SU-DHL-6 (cell line): ENCODE data around the gene PRR30.

ENCODE experiments used
- H2AFZ ChIP-seq: fragments of 200-600 bp; sonication (generic); 2 replicates; pipeline ENCODE4 v1.6.1; 2014; ENCODE audit warnings: low read depth, mild to moderate bottlenecking, moderate library complexity, mixed read lengths, antibody characterized with exemption, low read length; ENCODE audit not compliant: severe bottlenecking
- H3F3A ChIP-seq: fragments of 200-600 bp; shearing (Covaris generic); 2 replicates; pipeline ENCODE4 v1.6.0; 2016; ENCODE audit warnings: antibody characterized with exemption, mild to moderate bottlenecking; ENCODE audit not compliant: insufficient read depth
- H3K27ac ChIP-seq: fragments of 200-600 bp; sonication (generic); 2 replicates; pipeline ENCODE4 v1.5.1; 2016; ENCODE audit warnings: low read depth, mild to moderate bottlenecking, low read length, moderate library complexity, mixed read lengths
- H3K27me3 ChIP-seq: fragments of 200-600 bp; sonication (generic), shearing (Covaris generic); 2 replicates; pipeline ENCODE4 v1.6.0; 2014; ENCODE audit warnings: mild to moderate bottlenecking, low read length
- H3K36me3 ChIP-seq: fragments of 200-600 bp; sonication (generic); 2 replicates; pipeline ENCODE4 v1.6.1; 2014; ENCODE audit warnings: mild to moderate bottlenecking, low read length, mixed read lengths
- H3K4me2 ChIP-seq: fragments of 300-600, 200-600 bp; shearing (Covaris generic), sonication (generic); 2 replicates; pipeline ENCODE4 v1.6.0; 2014; ENCODE audit warnings: low read length, low read depth, mild to moderate bottlenecking; ENCODE audit not compliant: poor library complexity, severe bottlenecking
- H3K4me3 ChIP-seq: fragments of 200-600 bp; sonication (generic); 2 replicates; pipeline ENCODE4 v1.5.1; 2014; ENCODE audit warnings: antibody characterized with exemption, low read length, mild to moderate bottlenecking, mixed read lengths; ENCODE audit not compliant: insufficient read depth, poor library complexity, severe bottlenecking
- H3K79me2 ChIP-seq: fragments of 200-600 bp; sonication (generic); 2 replicates; pipeline ENCODE4 v1.6.1; 2014; ENCODE audit warnings: mild to moderate bottlenecking, low read length, moderate library complexity; ENCODE audit not compliant: insufficient read depth
- H3K9ac ChIP-seq: fragments of 200-600 bp; sonication (generic); 2 replicates; pipeline ENCODE4 v1.7.0; 2014; ENCODE audit warnings: mild to moderate bottlenecking, low read length
- H3K9me2 ChIP-seq: fragments of 200-600 bp; sonication (generic); replicated peaks from 2 replicates; pipeline ENCODE4 v1.6.1; 2014; ENCODE audit warnings: low read length; ENCODE audit not compliant: insufficient read depth
- H3K9me3 ChIP-seq: fragments of 200-600 bp; sonication (generic); 2 replicates; pipeline ENCODE4 v1.6.1; 2014; ENCODE audit warnings: low read length, mixed read lengths; ENCODE audit not compliant: insufficient read depth
- H4K20me1 ChIP-seq: fragments of 200-600 bp; sonication (generic); 2 replicates; pipeline ENCODE4 v1.6.1; 2014; ENCODE audit warnings: low read depth, mild to moderate bottlenecking, antibody characterized with exemption, low read length, moderate library complexity, mixed read lengths
- EZH2phosphoT487 ChIP-seq: fragments of 200-600 bp; sonication (generic), shearing (Covaris generic); conservative IDR thresholded peaks from 2 replicates; pipeline ENCODE4 v1.6.1; 2018; ENCODE audit warnings: mild to moderate bottlenecking, antibody characterized with exemption, low read length, moderate library complexity, mixed read lengths
- TF ChIP-seq, protein P1 (sequence below): fragments of 200-600 bp; sonication (generic); IDR thresholded peaks from one replicate; pipeline ENCODE4 v1.5.1; 2017; ENCODE audit warnings: antibody characterized with exemption, mild to moderate bottlenecking, low read length, moderate library complexity; ENCODE audit not compliant: insufficient read depth, poor library complexity, severe bottlenecking

Gene PRR30

DNA sequence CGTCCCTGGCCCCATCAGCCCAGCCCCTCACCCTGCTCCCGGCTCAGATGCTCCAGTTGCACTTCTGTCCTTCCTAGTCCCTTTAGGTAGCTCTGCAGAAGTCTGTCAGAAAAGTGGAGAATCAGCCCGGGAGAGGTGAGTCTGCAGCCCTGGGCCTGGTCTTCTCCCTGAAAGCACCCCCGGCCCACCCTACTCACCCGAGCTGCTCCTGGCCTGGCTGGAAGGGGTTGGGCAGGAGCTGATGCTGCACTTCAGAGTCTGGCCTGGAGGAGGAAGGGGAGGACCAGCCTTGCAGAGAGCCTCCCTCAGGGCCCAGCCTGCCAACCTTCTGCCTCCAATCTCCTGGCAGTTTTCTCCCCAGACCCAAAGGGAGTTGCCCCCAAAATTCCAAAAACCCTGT lies 36.9 kb downstream of the PRR30 start:
- H3K27me3 ChIP-seq, result no peaks in the 10 kb centered on the region
- H3K27ac ChIP-seq, result no peak overlapping the region
- no peaks in the 10 kb centered on the region for H3K36me3 ChIP-seq
- no peaks in the 10 kb centered on the region for H3K79me2 ChIP-seq
- H3K9me3 ChIP-seq, result no peaks in the 10 kb centered on the region
- H3K9ac ChIP-seq, result no peak overlapping the region
- no peak overlapping the region for H3K4me3 ChIP-seq
- TF ChIP-seq, protein P1, sequence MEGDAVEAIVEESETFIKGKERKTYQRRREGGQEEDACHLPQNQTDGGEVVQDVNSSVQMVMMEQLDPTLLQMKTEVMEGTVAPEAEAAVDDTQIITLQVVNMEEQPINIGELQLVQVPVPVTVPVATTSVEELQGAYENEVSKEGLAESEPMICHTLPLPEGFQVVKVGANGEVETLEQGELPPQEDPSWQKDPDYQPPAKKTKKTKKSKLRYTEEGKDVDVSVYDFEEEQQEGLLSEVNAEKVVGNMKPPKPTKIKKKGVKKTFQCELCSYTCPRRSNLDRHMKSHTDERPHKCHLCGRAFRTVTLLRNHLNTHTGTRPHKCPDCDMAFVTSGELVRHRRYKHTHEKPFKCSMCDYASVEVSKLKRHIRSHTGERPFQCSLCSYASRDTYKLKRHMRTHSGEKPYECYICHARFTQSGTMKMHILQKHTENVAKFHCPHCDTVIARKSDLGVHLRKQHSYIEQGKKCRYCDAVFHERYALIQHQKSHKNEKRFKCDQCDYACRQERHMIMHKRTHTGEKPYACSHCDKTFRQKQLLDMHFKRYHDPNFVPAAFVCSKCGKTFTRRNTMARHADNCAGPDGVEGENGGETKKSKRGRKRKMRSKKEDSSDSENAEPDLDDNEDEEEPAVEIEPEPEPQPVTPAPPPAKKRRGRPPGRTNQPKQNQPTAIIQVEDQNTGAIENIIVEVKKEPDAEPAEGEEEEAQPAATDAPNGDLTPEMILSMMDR, result no peak
- no peak for TF ChIP-seq EZH2phosphoT487
- H3K9me2 ChIP-seq, result no peaks in the 10 kb centered on the region
- H3K4me2 ChIP-seq, result no peak overlapping the region
- H4K20me1 ChIP-seq, result no peaks in the 10 kb centered on the region
- no peaks in the 10 kb centered on the region for H3F3A ChIP-seq
- H2AFZ ChIP-seq, result no peak overlapping the region

DNA sequence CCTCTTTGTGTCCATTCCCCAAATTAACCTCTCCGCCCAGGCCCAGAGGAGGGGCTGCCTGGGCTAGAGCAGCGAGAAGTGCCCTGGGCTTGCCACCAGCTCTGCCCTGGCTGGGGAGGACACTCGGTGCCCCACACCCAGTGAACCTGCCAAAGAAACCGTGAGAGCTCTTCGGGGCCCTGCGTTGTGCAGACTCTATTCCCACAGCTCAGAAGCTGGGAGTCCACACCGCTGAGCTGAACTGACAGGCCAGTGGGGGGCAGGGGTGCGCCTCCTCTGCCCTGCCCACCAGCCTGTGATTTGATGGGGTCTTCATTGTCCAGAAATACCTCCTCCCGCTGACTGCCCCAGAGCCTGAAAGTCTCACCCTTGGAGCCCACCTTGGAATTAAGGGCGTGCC lies 39.2 kb downstream of the PRR30 start:
- H4K20me1 ChIP-seq, result no peaks in the 10 kb centered on the region
- TF ChIP-seq EZH2phosphoT487, result no peak
- TF ChIP-seq, protein P1, result no peak
- no peak overlapping the region for H3K9ac ChIP-seq
- H3K4me3 ChIP-seq, result no peak overlapping the region
- no peak overlapping the region for H3K27ac ChIP-seq
- H3K27me3 ChIP-seq, result no peaks in the 10 kb centered on the region
- H2AFZ ChIP-seq, result no peak overlapping the region
- no peak overlapping the region for H3K4me2 ChIP-seq
- no peaks in the 10 kb centered on the region for H3K36me3 ChIP-seq
- no peaks in the 10 kb centered on the region for H3K9me2 ChIP-seq
- H3F3A ChIP-seq, result no peaks in the 10 kb centered on the region
- H3K79me2 ChIP-seq, result no peaks in the 10 kb centered on the region
- H3K9me3 ChIP-seq, result no peaks in the 10 kb centered on the region

DNA sequence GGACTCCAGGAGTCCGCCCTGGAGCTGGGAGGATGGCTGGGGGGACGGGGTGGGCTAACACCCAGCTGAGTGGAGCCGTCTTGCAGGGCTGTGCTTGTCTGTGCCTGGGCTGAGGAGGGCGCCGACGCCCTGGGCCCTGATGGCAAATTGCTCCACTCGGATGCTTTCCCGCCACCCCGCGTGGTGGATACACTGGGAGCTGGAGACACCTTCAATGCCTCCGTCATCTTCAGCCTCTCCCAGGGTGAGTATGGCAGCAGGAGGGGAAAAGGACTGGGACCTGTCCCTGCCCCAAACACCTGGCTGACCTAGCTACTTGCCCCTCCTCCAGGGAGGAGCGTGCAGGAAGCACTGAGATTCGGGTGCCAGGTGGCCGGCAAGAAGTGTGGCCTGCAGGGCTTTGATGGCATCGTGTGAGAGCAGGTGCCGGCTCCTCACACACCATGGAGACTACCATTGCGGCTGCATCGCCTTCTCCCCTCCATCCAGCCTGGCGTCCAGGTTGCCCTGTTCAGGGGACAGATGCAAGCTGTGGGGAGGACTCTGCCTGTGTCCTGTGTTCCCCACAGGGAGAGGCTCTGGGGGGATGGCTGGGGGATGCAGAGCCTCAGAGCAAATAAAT lies 39.8 kb downstream of the PRR30 start:
- no peak overlapping the region for H3K9ac ChIP-seq
- no peak overlapping the region for H2AFZ ChIP-seq
- no peak overlapping the region for H3K4me2 ChIP-seq
- H3F3A ChIP-seq, result no peaks in the 10 kb centered on the region
- H3K27ac ChIP-seq, result no peak overlapping the region
- H3K4me3 ChIP-seq, result no peak overlapping the region
- no peaks in the 10 kb centered on the region for H3K27me3 ChIP-seq
- H3K9me2 ChIP-seq, result no peaks in the 10 kb centered on the region
- H3K36me3 ChIP-seq, result no peaks in the 10 kb centered on the region
- H3K9me3 ChIP-seq, result no peaks in the 10 kb centered on the region
- no peaks in the 10 kb centered on the region for H4K20me1 ChIP-seq
- no peaks in the 10 kb centered on the region for H3K79me2 ChIP-seq
- TF ChIP-seq, protein P1, result no peak
- no peak for TF ChIP-seq EZH2phosphoT487

DNA sequence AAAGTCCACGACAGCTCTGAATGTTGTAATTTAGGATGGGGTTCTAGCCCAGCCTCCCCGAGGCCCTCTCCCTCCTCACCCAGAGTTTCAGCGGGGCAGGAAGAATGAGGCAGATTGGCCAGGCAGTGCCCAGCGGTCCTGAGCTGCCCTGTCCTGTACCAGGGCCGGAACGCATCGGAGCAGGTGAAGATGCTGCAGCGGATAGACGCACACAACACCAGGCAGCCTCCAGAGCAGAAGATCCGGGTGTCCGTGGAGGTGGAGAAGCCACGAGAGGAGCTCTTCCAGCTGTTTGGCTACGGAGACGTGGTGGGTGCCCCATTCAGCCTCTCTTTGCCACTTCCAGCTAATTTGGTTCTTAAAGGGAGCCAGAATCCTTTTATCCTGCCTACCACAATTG lies 41.9 kb downstream of the PRR30 start:
- no peak overlapping the region for H3K4me2 ChIP-seq
- H3F3A ChIP-seq, result no peaks in the 10 kb centered on the region
- H3K9me3 ChIP-seq, result no peaks in the 10 kb centered on the region
- no peak overlapping the region for H3K27ac ChIP-seq
- H3K9me2 ChIP-seq, result no peaks in the 10 kb centered on the region
- no peak for TF ChIP-seq EZH2phosphoT487
- TF ChIP-seq, protein P1, result no peak
- H4K20me1 ChIP-seq, result no peaks in the 10 kb centered on the region
- no peak overlapping the region for H3K4me3 ChIP-seq
- H3K79me2 ChIP-seq, result no peaks in the 10 kb centered on the region
- no peaks in the 10 kb centered on the region for H3K27me3 ChIP-seq
- H3K36me3 ChIP-seq, result no peaks in the 10 kb centered on the region
- H2AFZ ChIP-seq, result no peak overlapping the region
- no peak overlapping the region for H3K9ac ChIP-seq
